Measurements from ENCODE around the gene TBC1D8. TPM values are rescaled to one million over a fixed set of nuclear protein-coding genes. Genes with fewer than 3 reads are reported as not detected.

TBC1D8 gene
- total and polyA plus RNA-seq, 2 experiments from 2014 or later: 18.0 to 36.9 TPM

DNA sequence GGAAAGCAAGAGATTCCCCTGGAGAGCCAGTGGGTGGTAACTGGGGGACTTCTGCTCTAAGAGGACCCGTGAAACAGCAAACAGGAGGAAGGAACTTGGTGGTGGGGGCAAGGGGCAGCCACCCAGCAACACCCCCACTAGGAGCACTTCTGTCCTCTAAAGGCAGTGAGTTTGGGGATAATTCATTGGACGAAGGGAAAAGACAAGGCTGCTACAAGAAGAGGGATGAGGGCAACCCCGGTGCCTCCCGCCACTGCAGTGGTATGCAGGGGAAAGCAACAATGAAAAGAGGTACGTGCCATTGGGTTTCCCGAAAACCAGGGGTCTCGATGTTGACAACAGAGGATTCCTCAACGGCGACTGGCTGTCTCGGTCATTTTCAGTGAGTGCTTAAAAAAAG, 140.0 kb downstream of the TBC1D8 start (continued):
- TF ChIP-seq, protein P1, sequence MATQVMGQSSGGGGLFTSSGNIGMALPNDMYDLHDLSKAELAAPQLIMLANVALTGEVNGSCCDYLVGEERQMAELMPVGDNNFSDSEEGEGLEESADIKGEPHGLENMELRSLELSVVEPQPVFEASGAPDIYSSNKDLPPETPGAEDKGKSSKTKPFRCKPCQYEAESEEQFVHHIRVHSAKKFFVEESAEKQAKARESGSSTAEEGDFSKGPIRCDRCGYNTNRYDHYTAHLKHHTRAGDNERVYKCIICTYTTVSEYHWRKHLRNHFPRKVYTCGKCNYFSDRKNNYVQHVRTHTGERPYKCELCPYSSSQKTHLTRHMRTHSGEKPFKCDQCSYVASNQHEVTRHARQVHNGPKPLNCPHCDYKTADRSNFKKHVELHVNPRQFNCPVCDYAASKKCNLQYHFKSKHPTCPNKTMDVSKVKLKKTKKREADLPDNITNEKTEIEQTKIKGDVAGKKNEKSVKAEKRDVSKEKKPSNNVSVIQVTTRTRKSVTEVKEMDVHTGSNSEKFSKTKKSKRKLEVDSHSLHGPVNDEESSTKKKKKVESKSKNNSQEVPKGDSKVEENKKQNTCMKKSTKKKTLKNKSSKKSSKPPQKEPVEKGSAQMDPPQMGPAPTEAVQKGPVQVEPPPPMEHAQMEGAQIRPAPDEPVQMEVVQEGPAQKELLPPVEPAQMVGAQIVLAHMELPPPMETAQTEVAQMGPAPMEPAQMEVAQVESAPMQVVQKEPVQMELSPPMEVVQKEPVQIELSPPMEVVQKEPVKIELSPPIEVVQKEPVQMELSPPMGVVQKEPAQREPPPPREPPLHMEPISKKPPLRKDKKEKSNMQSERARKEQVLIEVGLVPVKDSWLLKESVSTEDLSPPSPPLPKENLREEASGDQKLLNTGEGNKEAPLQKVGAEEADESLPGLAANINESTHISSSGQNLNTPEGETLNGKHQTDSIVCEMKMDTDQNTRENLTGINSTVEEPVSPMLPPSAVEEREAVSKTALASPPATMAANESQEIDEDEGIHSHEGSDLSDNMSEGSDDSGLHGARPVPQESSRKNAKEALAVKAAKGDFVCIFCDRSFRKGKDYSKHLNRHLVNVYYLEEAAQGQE (IDR thresholded peaks at IDR 0.05; ENCODE audit: unreplicated experiment): no peak
- TF ChIP-seq ZNF331 (CRISPR knock-in tag; IDR thresholded peaks at IDR 0.05; ENCODE audit: low read depth) (no peak), ZNF114 (CRISPR knock-in tag; IDR thresholded peaks at IDR 0.05) (no peak), EZH2 (IDR thresholded peaks at IDR 0.05; ENCODE audit: low read depth, unreplicated experiment) (no peak)

DNA sequence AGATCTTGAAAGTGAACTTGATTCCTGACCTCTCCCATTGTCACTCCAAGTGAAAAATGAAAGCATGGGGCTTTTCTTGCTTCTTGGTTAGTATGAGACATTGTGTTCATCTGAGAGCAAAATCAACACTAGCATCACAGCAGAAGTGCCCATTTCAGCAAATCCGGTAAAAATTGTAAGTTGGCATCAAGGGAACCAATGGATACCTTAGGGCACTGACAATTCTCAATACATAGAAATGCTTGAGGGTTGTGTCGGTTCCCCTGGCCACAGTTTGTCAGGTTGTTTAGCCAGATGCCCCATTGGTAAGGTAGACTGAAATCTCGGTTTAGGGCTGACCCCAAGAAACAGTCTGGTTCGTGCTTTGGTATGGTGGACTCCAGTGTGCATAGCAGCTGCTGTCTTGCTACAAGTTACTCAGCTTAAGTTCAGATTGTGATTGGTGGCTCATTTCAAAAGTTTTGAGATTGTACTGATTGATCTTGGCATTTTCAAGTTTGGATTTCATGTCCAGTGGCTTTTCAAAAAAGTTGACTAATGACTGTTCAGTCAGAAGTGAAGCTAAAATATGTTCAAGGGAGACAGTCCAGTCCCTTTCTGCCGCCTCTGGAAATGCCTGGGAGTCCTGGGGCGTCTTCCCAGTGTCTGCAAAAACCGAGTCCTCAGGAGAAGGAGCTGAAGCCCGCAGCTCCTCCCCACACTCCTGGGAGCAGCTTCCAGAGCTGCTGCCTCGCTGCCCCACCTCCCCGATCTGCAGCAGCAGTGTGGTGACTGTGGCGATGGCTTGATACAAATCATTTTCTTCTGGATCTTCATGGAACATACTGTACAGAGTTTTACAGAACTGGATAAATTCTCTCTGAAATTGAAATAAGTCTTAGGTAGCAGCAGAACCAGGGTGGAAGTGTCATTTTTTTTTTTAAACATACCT, 143.5 kb downstream of the TBC1D8 start:
- peak; percentile 67 for ATAC-seq

DNA sequence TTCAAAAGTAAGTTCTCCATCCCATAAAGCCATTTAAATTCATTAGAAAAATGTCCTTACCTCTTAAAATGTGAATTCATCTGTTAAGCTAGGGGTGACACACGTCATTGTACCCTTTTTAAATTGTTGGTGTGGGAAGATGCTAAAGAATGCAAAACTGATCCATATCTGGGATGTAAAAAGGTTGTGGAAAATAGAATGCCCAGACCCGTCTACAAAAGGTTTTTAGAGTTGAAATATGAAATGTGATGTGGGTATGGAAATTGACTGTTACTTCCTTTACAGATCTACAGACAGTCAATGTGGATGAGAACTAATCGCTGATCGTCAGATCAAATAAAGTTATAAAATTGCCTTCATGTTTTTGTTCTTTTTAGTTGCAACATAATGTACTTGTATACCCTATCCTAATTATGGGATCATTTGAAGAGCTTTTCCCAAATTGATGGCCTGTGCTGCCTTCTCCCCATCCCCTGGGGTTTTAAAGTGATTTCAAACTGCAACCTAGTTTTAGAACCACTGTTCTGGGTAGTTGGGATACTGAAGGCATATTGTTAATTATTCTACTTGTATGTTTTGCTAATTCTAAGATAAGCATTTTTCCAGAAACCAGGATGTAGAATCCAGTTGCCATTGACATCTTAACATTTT, 145.0 kb downstream of the TBC1D8 start:
- peak overlapping the region; percentile 19; the same call in 1 of the 3 replicates for H3K4me3 Mint-ChIP-seq
- Histone ChIP-seq H3K79me2 (replicated peaks; ENCODE audit: insufficient read depth) (peaks cover 36% of the 10 kb centered on the region), H4K20me1 (replicated peaks; ENCODE audit: insufficient read depth) (peaks cover 32% of the 10 kb centered on the region)
- no peak for TF ChIP-seq ZNF331 (CRISPR knock-in tag; IDR thresholded peaks at IDR 0.05; ENCODE audit: low read depth)
- no peak for TF ChIP-seq ZNF114 (CRISPR knock-in tag; IDR thresholded peaks at IDR 0.05)
- TF ChIP-seq, protein P1 (IDR thresholded peaks at IDR 0.05; ENCODE audit: unreplicated experiment): no peak

More for the DNA sequence above, 143.5 kb downstream of the TBC1D8 start:
- peaks cover 30% of the 10 kb centered on the region for H3K79me2 ChIP-seq (replicated peaks; ENCODE audit: insufficient read depth)
- no peak overlapping the region for H2AFZ ChIP-seq
- peaks cover 51% of the 10 kb centered on the region for H3F3A ChIP-seq (replicated peaks; ENCODE audit: low read depth)
- DNase-seq (ENCODE audit: low spot score): peak; percentile 35
- H3K27ac ChIP-seq (ENCODE audit: low read depth): peak overlapping the region; percentile 84
- H3K4me2 ChIP-seq: no peak overlapping the region
- H3K27ac Mint-ChIP-seq: peak overlapping the region; percentile 27
- peaks cover 41% of the 10 kb centered on the region for H3K4me1 Mint-ChIP-seq
- H3K27me3 ChIP-seq (ENCODE audit: insufficient read depth): no peaks in the 10 kb centered on the region
- H3K36me3 Mint-ChIP-seq (ENCODE audit: low read depth): peaks cover 95% of the 10 kb centered on the region
- peak overlapping the region; percentile 7; the same call in 1 of the 3 replicates for H3K4me3 Mint-ChIP-seq
- peaks cover 54% of the 10 kb centered on the region for H3K36me3 ChIP-seq (ENCODE audit: insufficient read depth)
- peaks cover 12% of the 10 kb centered on the region for H3K4me1 ChIP-seq (ENCODE audit: insufficient read depth)
- TF ChIP-seq POLR2AphosphoS5 (IDR thresholded peaks at IDR 0.05; ENCODE audit: low read depth): peak; percentile 53
- no peak for TF ChIP-seq CREB1 (CRISPR knock-in tag; IDR thresholded peaks at IDR 0.05; ENCODE audit: low read depth)
- H3K9me2 ChIP-seq (ENCODE audit: insufficient read depth): no peaks in the 10 kb centered on the region
- H4K20me1 ChIP-seq (replicated peaks; ENCODE audit: insufficient read depth): peaks cover 32% of the 10 kb centered on the region
- peaks cover 36% of the 10 kb centered on the region for H3K27me3 Mint-ChIP-seq (ENCODE audit: insufficient read depth, low read depth, poor library complexity)
- no peak overlapping the region for H3K4me3 ChIP-seq
- peaks cover 9% of the 10 kb centered on the region for H3K9me3 Mint-ChIP-seq

More for the DNA sequence above, 145.0 kb downstream of the TBC1D8 start:
- Mint-ChIP-seq H3K9me3 (peaks cover 11% of the 10 kb centered on the region), H3K27me3 (ENCODE audit: insufficient read depth, low read depth, poor library complexity) (peaks cover 41% of the 10 kb centered on the region), H3K36me3 (ENCODE audit: low read depth) (peaks cover 89% of the 10 kb centered on the region), H3K27ac (no peak overlapping the region), H3K4me1 (peaks cover 42% of the 10 kb centered on the region)
- Histone ChIP-seq H3K36me3 (ENCODE audit: insufficient read depth) (peaks cover 54% of the 10 kb centered on the region), H3F3A (replicated peaks; ENCODE audit: low read depth) (peaks cover 51% of the 10 kb centered on the region), H3K4me2 (no peak overlapping the region), H2AFZ (no peak overlapping the region), H3K4me1 (ENCODE audit: insufficient read depth) (peaks cover 12% of the 10 kb centered on the region), H3K9me2 (ENCODE audit: insufficient read depth) (no peaks in the 10 kb centered on the region), H3K27me3 (ENCODE audit: insufficient read depth) (0 out of 2 replicates have a peak, but pooled peaks cover 1% of the 10 kb centered on the region), H3K27ac (ENCODE audit: low read depth) (no peak overlapping the region), H3K4me3 (no peak overlapping the region)
- DNase-seq (ENCODE audit: low spot score) (no peak), ATAC-seq (no peak)

All from GM23338 (cell line).